Epithelial cell of esophagus (primary cell): ENCODE measurements around the gene HDAC7.

Source experiments
- DNase-seq: peaks from one replicate; pipeline ENCODE4 v3.0.0; 2010; ENCODE audit warnings: low read depth
- H3K4me3 ChIP-seq: 2 replicates; pipeline ENCODE4 v1.5.1; 2011; ENCODE audit warnings: mild to moderate bottlenecking, low read length, control low read depth
- TF ChIP-seq, protein P1 (sequence below): IDR thresholded peaks from 2 replicates; pipeline ENCODE4 v1.5.1; 2011; ENCODE audit warnings: low read depth, mild to moderate bottlenecking, low read length, control low read depth, inconsistent platforms; ENCODE audit not compliant: insufficient read depth; ENCODE audit errors: missing control alignments

Gene HDAC7

GRCh38 chr12:47807338-47807737, 12.4 kb downstream of the HDAC7 start:
- DNase-seq, result no peak
- no peak overlapping the region for H3K4me3 ChIP-seq
- TF ChIP-seq, protein P1, sequence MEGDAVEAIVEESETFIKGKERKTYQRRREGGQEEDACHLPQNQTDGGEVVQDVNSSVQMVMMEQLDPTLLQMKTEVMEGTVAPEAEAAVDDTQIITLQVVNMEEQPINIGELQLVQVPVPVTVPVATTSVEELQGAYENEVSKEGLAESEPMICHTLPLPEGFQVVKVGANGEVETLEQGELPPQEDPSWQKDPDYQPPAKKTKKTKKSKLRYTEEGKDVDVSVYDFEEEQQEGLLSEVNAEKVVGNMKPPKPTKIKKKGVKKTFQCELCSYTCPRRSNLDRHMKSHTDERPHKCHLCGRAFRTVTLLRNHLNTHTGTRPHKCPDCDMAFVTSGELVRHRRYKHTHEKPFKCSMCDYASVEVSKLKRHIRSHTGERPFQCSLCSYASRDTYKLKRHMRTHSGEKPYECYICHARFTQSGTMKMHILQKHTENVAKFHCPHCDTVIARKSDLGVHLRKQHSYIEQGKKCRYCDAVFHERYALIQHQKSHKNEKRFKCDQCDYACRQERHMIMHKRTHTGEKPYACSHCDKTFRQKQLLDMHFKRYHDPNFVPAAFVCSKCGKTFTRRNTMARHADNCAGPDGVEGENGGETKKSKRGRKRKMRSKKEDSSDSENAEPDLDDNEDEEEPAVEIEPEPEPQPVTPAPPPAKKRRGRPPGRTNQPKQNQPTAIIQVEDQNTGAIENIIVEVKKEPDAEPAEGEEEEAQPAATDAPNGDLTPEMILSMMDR, result no peak

- no peak overlapping the region for H3K4me3 ChIP-seq
- DNase-seq, result no peak
- TF ChIP-seq, protein P1, result no peak
Measured at GRCh38 chr12:47805417-47805816, 14.3 kb downstream of the HDAC7 start.

- TF ChIP-seq, protein P1, result no peak
- no peak for DNase-seq
- H3K4me3 ChIP-seq, result no peak overlapping the region
Measured at GRCh38 chr12:47804171-47804570, 15.5 kb downstream of the HDAC7 start.

GRCh38 chr12:47803191-47803875, 16.4 kb downstream of the HDAC7 start:
- TF ChIP-seq, protein P1, result no peak
- no peak overlapping the region for H3K4me3 ChIP-seq
- DNase-seq, result no peak

DNA sequence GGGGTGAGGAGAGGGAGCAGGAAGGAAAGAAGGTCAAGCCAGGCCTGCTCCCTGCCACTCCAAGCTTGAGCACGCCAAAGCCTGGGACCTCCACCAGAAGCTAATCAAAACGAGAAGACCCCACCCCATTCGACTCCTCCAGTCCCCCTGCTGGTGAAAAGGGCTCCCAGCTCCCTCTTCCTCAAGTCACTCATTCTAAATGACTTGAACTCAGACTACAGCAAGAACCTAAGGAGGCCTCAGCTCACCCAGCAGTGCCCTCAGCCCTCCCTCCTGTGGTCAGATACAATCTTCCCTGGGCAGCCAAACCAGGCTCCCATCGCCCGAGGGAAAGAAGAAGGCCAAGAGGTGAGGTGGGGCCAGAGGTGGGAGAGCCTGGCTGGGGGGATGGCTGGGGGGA, 17.4 kb downstream of the HDAC7 start:
- no peak for DNase-seq
- no peak overlapping the region for H3K4me3 ChIP-seq
- TF ChIP-seq, protein P1, result peak; percentile 29

DNA sequence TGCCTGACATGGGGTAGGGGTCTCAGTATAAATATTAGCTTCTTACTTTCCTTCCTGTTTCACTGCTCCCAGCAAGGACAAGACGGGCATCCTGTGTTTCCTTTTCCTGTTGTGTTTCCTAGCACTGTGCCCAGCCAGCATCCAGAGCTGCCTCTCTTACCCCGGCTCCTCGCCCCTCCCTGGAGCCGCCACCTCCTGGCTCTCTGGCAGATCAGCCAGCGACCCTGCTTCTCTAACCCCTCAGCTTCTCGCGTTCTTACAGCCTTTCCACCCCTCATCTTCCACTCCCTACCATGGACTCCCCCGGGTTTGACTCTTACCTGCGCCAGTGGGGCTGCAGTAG, 17.8 kb downstream of the HDAC7 start:
- H3K4me3 ChIP-seq, result no peak overlapping the region
- TF ChIP-seq, protein P1, result no peak
- DNase-seq, result no peak

DNA sequence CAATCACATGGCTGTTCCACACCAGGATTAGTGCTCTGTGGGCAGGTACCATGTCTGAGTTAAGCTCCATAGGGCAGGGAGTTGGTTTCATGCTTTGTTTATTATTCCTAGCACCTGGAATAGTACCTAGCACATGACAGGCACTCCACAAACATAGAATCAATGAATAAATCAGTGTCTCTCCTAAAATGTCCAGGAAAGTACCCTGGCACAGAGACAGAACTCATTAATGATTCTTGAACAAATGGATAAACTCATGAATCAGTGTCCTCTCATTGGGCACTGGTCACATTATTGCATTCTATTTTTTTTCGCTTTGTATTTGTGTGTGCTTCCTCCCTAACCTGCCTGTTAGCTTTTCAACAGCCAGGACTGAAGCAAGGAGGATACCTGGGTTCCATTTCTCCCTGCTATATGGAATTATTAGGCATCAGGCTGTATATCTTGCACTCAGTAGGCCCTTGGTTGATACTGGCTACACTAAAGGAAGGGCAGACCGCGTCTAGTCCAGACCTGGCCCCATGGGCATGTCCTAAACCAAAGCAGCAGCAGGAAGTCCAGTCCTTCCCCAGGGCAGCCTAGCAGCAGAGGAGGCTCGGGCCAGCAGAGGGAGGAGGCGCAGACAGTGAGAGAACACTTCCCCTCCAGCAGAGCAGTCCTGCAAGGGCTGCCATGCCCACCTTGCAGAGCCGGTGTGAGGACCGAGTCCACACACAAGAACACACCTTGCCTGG, 18.4 kb downstream of the HDAC7 start:
- no peak for DNase-seq

More for the DNA sequence above, 18.4 kb downstream of the HDAC7 start:
- H3K4me3 ChIP-seq, result no peak overlapping the region
- TF ChIP-seq, protein P1, result no peak
